Daoy (cell line): ENCODE results near the gene GPX4. TPM values are rescaled to one million over a fixed set of nuclear protein-coding genes. Genes with fewer than 3 reads are reported as not detected.

Experiments
- DNase-seq: peaks from one replicate; pipeline ENCODE4 v3.0.0-alpha.2; 2015; ENCODE audit warnings: low read depth
- total RNA-seq: library from RNA; depleted of rRNA; stranded (reverse); fragments of >200 nt; shearing (Covaris generic); gene quantifications from 2 replicates; pipeline ENCODE4 v1.2.3, GENCODE V29; 2014

GPX4 gene
- total RNA-seq, 1 experiment from 2014 or later, result 373 TPM

DNA sequence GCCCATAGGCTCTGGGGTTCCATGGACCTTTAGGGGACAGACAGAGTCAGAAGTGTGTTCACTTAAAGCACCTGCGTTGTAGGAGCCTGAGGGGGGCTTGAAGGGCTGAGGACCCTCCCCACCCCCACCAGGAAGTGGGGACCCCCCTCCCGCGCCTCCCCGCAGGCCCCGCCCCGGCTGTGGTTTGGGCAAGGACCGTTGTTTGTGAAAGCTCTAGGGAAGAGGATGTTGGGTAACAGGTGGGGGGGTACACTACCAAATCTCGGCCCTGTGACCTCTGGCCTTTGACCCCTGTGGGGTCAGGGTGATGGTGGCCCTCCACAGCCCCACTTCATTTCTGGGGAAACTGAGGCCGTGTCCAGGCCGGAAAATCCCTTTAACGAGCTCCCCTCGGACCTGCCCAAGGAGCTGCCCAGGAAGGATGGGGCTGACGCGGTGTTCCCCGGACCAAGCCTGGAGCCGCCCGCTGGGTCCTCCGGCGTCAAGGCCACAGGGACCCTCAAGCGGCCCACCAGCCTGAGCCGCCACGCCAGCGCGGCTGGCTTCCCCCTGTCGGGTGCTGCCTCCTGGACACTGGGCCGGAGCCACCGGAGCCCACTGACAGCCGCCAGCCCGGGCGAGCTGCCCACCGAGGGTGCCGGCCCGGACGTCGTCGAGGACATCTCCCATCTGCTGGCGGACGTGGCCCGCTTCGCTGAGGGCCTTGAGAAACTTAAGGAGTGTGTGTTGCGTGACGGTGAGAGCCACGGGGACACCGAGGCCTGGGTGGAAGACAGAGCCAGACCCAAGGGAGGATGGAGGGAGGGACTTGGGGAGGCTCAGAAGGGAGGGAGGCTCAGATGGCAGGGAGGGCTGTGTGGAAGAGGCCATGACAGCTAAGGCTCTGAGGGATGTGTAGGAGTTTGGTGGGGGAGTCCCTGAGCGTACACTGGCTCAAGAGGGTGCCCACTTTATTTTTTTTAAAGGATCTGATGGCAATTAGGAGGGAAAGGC lies 35.5 kb upstream of the GPX4 start:
- no peak for DNase-seq

DNA sequence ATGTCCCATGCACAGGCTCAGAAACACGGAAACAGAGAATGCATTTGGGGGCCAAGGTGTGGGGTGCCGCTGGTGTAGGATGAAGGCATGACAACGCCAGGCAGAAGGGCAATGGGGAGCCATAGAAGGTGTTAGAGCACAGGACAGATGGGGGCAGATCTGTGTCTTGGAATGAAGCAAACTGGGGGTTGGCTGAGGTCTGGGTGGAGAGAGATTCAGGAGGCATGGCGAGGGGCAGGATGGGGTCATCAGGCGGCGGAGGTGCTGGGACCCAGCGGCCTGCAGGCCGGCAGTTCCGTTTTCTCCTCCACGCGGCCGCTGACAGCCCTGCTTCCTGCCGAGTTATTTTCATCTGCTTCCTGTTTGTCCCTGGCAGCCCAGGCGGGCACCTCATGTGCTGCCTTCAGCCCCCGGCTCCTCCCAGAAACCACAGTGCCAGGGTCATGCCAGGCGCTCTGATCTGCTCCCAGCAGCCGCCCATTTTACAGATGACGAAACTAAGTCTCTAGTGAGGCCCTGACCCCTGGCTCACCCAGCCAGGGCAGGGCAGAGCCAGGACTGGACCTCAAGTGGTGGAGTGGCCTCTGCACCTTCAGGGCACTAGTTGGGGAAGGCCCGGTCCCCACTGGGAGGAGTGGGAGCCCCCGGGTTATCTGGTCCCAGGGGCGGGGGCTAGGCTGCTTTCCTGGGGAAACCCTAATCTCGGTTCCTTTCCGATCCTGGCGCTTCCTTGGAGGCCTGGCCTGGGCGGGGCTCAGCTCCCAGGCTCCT lies 34.6 kb upstream of the GPX4 start:
- DNase-seq, result no peak

DNA sequence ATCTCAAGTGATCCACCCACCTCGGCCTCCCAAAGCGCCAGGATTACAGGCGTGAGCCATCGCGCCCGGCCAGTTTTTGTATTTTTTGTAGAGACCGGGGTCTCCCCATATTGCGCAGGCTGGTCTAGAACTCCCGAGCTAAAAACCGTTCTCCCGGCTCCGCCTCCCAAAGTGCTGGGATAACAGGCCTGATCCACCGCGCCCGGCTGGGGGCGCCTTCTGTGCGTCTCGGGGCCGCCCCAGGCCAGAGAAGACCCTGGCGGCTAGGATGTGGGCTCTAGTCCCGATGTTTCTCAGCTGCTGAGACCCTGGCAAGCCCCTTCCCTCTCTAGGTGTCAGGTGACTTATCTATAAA lies 33.2 kb upstream of the GPX4 start:
- peak; percentile 51 for DNase-seq

DNA sequence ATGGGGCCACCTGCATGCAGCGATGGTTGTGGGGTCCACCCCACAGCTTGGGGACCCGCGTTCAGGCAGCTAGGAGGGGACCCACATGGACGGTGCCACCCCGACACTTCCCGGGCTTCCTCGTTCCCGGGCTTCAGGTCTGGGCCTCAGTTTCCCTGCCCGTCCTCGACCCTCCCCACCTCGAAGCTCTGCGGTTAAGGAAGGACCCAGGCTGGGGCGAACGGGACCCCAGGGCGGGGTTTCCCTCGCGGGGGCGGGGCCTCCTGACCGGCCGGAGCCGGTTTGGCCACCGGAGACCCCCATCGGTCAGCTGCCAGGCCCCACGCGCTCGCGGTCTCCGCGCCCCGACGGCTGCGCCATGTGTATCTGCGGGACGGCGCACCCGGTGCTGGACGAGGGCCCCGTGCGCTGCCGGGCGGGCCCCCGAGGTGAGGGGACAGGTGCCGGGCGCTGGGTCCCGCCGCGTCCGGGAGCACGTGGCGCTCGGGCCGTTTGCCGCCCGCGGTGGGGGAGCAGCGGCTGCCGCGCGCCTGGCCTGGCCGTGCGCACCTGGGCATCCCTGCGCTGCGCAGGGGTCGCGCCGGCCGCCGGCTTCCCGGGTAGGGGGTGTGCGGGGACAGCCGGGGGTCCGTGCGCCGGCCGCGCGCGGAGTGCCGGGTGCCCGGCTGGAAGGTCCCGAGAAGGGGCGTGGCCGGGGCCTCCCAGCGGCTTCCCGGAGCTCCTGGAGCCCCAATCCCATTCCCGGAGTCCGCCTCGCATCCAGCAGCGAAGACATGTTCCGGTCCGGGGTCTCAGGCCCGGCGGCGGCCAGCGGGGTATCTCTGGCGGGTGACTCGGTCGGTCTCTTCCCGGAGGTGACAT lies 32.6 kb upstream of the GPX4 start:
- no peak for DNase-seq

DNA sequence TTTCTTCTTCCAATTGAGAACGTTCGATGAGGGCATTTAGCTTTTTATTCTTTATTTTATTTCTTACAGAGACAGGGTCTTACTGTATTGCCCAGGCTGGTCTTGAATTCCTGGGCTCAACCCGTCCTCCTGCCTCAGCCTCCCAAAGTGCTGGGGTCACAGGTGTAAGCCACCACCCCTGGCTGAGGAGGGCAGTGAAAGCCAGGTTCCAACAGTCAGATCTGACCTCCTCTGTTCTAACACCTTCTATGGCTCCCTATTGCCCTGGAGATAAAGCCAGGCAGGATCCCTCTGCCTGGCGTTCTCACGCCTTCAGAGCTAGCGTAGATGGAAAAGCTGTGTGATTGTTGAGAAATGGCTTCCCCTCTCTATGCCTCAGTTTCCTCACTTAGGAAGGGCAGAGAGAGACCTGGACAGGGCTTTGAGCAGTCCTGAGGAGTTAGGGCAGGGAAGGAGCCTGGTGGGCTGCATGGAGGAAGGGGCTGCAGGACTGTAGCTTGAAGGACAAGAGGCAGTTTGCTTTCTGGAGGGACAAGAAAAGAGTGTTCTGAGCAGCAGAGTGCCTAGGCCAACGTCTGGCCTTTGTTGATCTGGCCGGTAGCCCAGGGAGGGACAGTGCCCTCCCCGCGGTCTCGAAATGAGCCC lies 31.3 kb upstream of the GPX4 start:
- DNase-seq, result no peak

DNA sequence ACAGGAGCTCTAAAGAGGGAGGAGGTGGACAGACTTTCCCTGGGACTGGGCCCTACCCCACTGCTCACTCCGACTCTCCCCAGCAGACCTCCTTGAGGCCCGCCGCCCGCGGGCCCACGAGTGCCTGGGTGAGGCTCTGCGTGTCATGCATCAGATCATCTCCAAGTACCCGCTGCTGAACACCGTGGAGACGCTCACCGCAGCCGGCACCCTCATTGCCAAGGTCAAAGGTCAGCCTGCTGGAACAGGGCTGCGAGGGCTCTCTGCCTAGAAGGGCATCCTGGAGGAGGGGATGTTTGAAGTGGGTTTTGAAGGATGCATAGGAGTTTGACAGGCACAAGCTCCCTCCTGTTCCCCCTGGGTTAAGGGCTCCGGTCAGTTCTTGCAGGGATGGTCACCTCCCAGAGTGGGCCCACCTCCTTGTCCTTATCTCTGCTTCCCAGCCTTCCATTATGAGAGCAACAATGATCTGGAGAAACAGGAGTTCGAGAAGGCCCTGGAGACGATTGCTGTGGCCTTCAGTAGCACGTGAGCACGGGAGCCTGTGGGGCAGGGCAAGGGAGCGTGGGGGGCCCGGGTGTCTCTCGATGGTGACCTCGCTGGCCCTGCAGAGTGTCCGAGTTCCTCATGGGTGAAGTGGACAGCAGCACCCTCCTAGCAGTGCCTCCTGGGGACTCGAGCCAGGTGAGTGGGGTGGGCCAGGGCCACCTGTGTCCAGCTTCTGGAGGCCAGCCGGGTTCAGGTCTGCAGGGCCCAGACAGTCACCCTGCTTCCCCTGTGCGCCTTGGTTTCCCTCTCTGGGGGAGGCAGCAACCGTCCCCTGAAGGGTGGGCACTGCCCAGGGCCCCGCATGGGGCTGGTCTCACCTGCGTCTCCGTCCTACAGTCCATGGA lies 30.5 kb upstream of the GPX4 start:
- no peak for DNase-seq

DNA sequence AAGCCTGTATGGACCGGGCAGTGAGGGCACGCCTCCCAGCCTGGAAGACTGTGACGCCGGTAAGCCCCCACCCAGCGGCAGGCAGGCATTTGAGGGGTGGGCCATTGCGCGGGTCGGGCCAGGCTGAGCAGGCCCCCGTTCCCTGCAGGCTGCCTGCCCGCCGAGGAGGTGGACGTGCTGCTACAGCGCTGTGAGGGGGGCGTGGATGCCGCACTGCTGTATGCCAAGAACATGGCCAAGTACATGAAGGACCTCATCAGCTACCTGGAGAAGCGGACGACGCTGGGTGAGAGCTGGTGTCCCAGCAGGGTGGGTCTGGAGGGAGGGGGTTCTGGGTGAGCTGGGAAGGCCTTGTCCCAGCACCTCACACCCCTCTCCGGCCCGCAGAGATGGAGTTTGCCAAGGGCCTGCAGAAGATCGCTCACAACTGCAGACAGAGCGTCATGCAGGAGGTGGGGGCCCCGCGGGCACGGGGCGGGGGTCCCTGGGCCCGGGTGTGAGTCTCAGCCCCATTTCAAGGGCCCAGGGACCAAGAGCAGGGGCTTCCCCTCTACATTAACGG lies 29.8 kb upstream of the GPX4 start:
- DNase-seq, result no peak

DNA sequence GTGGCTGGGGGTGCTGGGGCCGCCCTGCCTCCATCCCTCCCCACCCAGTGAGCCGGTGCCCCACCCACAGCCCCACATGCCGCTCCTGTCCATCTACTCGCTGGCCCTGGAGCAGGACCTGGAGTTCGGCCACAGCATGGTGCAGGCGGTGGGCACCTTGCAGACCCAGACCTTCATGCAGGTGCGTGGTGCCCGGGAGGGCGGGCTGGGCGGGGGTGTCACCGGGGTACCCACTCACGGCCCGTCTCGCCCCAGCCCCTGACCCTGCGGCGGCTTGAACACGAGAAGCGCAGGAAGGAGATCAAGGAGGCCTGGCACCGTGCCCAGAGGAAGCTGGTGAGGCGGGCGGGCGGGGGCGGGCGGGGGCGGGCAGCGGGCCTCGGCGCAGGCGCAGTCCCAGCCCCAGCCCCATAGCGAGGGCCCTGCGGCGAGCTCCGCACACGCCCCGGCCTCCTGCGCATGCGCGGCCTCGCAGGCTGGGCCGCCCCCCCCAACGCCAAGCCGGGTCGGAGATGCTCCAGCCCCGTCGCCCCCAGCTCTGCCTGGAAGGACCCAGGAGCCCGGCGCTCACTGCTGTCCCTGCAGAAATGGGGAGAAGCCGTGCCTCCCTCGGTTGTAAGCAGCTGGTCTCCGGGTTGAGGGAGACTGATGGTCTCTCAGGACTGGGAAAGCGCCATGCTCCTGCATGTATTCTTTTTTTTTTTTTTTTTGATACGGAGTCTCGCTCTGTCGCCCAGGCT lies 29.1 kb upstream of the GPX4 start:
- peak; percentile 91 for DNase-seq

DNA sequence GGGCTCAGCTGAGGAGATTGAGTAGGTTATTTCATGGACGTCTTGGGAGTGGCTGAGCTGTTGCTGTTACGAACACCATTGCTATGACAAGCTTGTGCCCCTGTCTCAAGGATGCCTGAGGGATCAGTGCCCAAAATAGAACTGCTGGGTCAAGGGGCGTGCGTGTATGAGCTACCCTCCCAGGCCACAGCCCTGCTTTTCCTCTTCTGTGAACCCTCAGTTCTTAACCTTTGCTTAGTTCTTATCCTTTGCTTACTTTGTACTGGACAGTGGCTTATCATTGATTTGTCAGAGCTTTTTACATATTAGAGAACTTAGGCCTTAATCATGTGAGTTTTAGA lies 27.8 kb upstream of the GPX4 start:
- no peak for DNase-seq

DNA sequence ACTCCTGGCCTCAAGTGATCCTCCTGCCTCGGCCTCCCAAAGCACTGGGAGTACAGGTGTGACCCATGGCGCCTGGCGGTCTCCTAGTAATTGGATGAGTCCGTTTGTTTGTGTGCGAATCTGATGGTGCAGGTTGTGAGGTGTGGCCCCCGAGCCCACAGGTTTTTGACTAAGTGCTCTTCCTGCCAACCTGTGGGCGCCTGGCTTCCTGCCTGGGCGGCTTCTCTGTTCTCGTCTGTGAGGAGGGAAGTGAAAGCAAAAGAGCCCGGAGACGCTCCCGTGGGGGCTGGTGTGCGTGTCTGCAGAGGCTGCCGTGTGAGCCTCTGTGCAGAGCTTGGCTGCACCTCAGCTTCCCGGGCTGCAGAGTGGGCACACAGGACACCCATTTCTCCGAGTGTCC lies 26.8 kb upstream of the GPX4 start:
- DNase-seq, result peak; percentile 56

DNA sequence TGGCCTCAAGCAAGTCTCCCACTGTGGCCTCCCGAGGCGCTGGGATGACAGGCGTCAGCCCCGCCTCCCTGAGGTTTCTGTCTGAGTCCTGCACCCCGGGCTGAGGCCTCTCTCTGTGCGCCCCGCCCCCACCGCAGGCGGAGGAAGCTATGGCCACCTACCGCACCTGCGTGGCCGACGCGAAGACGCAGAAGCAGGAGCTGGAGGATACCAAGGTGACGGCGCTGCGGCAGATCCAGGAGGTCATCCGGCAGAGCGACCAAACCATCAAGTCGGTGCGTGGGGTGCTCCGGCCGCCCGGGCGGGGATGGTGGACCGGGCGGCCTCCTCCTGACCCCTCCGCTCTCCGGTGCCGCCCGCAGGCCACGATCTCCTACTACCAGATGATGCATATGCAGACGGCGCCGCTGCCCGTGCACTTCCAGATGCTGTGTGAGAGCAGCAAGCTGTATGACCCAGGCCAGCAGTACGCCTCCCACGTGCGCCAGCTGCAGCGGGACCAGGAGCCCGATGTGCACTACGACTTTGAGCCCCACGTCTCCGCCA lies 24.2 kb upstream of the GPX4 start:
- no peak for DNase-seq

DNA sequence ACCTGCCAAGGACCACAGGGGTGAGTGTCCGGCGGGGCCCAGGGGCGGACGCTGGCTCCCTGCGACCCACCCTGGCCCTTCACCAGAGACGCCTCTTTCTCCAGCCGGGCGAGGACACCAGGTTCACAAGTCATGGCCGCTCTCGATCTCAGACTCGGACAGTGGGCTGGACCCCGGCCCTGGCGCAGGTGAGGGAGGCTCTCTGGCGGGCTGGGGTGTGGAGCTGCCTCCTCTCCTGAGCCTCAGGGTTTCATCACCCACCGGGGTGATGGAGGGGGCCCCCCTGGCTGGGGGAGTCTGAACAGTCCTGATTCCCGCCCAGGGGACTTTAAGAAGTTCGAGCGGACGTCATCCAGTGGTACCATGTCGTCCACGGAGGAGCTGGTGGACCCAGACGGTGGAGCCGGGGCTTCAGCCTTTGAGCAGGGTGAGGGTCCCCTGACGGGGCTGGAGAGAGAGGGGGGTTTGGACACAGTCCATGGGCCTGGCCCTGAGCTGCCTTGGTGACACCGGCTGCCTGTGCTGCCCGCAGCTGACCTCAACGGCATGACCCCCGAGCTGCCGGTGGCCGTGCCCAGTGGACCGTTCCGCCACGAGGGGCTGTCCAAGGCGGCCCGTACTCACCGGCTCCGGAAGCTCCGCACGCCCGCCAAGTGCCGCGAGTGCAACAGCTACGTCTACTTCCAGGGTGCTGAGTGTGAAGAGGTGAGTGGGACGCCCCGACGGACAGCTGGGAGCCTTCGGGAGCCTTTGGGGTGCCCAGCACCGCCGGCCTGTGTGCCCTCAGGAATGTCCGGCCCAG lies 23.2 kb upstream of the GPX4 start:
- DNase-seq, result no peak

DNA sequence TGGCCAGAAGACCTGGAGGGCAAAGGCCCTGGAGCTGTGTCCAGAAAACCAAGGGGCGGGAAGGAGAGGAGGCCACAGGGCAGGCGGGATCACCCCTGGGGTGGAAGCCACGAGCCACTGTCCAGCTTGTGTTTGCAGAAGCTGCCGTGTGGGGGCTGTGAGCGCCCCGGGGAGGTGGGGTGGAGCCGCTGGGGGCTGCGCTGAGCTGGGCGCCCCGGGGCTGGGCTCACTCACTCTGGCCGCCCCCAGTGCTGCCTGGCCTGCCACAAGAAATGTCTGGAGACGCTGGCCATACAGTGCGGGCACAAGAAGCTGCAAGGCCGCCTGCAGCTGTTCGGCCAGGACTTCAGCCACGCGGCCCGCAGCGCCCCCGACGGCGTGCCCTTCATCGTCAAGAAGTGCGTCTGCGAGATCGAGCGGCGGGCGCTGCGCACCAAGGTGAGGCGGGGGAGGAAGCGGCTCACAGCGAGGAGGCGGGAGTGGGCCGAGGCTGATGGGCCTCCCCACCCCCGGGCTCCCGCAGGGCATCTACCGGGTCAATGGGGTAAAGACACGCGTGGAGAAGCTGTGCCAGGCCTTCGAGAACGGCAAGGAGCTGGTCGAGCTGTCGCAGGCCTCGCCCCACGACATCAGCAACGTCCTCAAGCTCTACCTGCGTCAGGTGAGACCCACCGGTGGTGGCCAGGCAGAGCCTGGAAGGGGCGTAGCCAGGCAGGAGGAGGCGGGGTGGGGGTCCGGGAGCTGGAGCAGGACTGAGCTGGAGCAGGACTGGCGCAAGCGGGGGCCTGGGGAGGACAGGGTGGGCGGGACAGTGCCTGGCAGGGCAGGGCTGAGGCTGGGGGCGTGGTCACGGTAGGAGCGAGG lies 22.3 kb upstream of the GPX4 start:
- DNase-seq, result no peak

DNA sequence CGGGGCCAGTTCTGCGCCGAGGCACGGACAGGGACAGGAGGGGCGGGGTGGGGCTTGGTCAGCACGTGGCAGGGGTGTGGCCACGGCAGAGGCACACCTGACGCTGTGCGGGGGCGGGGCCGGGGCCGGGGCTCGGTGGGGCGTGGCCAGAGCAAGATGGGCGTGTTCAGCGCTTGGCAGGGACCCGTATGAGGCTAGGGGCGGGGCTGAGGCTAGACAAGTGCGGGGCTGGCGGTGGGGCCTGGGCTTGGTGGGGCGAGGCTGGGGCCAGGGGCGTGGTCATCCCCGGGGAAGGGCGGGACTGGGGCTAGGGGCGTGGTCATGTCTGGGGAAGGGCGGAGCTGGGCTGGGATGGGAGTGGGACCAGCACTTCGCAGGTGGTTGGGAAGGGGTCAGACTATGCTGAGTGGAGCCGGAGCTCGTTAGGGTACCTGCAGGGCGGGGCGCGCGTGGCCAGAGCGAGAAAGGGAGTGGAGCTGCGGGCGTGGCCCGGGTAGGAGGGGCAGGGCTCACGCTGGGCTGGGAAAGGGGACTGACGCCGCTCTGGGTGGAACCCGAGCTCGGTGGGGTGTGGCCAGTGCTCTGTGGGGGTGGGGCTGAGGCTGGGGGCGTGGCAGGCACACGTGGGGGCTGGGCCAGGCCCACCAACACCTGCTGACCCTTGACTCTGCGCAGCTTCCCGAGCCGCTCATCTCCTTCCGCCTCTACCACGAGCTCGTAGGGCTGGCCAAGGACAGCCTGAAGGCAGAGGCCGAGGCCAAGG lies 21.4 kb upstream of the GPX4 start:
- DNase-seq, result peak; percentile 73

DNA sequence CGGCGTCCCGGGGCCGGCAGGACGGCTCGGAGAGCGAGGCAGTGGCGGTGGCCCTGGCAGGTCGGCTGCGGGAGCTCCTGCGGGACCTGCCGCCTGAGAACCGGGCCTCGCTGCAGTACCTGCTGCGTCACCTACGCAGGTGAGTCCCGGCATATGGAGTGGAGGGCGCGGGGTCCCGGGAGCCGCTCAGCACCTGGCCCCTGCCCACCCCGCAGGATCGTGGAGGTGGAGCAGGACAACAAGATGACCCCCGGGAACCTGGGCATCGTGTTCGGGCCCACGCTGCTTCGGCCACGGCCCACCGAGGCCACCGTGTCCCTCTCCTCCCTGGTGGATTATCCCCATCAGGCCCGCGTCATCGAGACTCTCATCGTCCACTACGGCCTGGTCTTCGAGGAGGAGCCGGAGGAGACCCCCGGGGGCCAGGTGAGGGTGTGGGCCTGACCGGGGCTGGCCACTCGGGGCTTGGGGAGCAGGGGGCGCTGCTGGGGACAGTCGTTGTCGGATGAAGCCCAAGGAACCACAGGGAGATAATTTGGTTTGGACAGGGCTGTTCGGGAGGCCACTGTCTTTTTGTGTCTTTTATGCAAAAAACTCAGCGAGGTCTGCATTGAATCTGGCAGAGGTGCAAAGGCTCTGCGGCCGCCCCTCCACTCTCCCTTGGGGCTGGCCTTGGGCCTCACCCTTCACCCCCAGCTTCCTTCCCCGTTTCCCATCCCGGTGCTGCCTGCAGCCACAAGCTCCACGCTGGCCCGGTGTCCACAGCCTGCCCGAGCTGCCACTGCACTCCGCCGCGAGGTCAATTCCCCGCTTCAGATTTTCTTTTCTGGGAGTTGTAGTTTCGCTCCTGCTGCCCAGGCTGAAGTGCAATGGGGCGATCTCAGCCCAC lies 20.6 kb upstream of the GPX4 start:
- DNase-seq, result no peak
